Right lobe of liver (tissue), 4 donors: ENCODE data around the gene PFN1.
A peak's percentile ranks its signal among the peaks of the same experiment; 100 is the strongest.

ENCODE experiments used
- POLR2A ChIP-seq: fragments of 450-650 bp; IDR thresholded peaks from one replicate; pipeline ENCODE4 v1.6.1; 2017; ENCODE audit warnings: antibody characterized with exemption, mild to moderate bottlenecking
- TF ChIP-seq, protein P1 (sequence below), 4 donors: fragments of 200-600 bp in 3 of 4; fragments of 450-650 bp in 1 of 4; IDR thresholded peaks; one replicate each; pipeline versions ENCODE4 v1.5.1 to v1.8.0; 2016 to 2022; ENCODE audit warnings: antibody characterized with exemption in 4 of 4, mild to moderate bottlenecking in 2 of 4
- donor health status: DM: no; HTN: no; CAD: no.
- donor health status: DM: no; HTN: no; CAD: no.
- donor health status: DM: no; HTN: yes; CAD: no.

DNA sequence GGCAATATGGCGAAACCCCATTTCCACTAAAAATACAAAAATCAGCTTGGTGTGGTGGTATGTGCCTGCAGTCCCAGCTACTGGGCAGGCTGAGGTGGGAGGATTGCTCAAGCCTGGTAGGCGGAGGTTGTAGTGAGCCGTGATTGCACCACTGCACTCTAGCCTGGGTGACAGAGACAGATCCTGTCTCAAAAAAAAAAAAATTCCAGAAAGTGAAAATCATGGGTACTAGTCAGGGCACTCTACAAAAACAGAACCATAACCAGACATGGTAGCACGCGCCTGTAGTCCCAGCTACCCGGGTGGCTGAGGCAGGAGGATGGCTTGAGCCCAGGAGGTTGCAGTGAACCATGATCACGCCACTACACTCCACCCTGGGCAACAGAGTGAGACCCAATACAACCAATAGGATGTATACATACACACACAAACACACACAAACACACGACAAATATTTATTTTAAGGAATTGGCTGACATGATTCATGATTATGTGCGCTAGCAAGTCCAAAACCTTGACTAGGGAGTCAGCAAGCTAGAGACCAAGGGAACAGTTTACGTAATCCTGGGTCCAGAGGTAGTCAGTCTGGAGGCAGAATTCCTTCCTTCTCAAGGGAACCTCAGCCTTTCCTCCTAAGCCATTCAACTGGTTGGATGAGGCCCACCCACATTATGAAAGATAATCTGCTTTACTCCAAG lies 27.8 kb downstream of the PFN1 start:
- TF ChIP-seq, protein P1, sequence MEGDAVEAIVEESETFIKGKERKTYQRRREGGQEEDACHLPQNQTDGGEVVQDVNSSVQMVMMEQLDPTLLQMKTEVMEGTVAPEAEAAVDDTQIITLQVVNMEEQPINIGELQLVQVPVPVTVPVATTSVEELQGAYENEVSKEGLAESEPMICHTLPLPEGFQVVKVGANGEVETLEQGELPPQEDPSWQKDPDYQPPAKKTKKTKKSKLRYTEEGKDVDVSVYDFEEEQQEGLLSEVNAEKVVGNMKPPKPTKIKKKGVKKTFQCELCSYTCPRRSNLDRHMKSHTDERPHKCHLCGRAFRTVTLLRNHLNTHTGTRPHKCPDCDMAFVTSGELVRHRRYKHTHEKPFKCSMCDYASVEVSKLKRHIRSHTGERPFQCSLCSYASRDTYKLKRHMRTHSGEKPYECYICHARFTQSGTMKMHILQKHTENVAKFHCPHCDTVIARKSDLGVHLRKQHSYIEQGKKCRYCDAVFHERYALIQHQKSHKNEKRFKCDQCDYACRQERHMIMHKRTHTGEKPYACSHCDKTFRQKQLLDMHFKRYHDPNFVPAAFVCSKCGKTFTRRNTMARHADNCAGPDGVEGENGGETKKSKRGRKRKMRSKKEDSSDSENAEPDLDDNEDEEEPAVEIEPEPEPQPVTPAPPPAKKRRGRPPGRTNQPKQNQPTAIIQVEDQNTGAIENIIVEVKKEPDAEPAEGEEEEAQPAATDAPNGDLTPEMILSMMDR (IDR thresholded peaks at IDR 0.05) = no peak
- peak; percentile 45 for TF ChIP-seq POLR2A
